SK-N-SH (cell line): ENCODE results near the gene ZPR1. TPM values are rescaled to one million over a fixed set of nuclear protein-coding genes. Genes with fewer than 3 reads are reported as not detected.

Experiments used
- CTCF ChIA-PET: fragments of 300-600, 350-600 bp; formaldehyde crosslinking; extraction: SDS; loops from one replicate; lab custom pipeline; 2021; lab: Yijun Ruan, JAX
- POLR2A ChIA-PET: fragments of 350-600 bp; sonication (Branson Sonifier 250); formaldehyde crosslinking; extraction: SDS; loops from one replicate; lab custom pipeline; 2020; ENCODE audit warnings: antibody characterized with exemption, inconsistent platforms; lab: Yijun Ruan, JAX
- DNase-seq: peaks from one replicate; pipeline ENCODE4 v3.0.0; 2012
- H2AFZ ChIP-seq: fragments of 200-600 bp; sonication (generic); 2 replicates; pipeline ENCODE4 v1.8.1; 2016; ENCODE audit warnings: antibody characterized with exemption, mild to moderate bottlenecking, low read depth
- H3F3A ChIP-seq: fragments of 200-600 bp; sonication (generic); replicated peaks from 2 replicates; pipeline ENCODE3; 2016; ENCODE audit warnings: antibody characterized with exemption, mild to moderate bottlenecking; ENCODE audit not compliant: insufficient read depth
- H3K27ac ChIP-seq, 2 experiments: fragments of 200-500 bp in 1 of 2; fragments of 200-600 bp in 1 of 2; sonication (Bioruptor generic) in 1 of 2; sonication (generic), shearing (Covaris generic) in 1 of 2; 2 replicates each; pipeline versions ENCODE4 v1.5.1 to v1.6.1; 2014 to 2016; ENCODE audit warnings: low read depth in 2 of 2, inconsistent platforms in 1 of 2, low read length in 1 of 2, mild to moderate bottlenecking in 1 of 2, mixed read lengths in 1 of 2
- H3K27me3 ChIP-seq: fragments of 200-600 bp; sonication (generic), shearing (Covaris generic); 2 replicates; pipeline ENCODE4 v1.6.1; 2016; ENCODE audit warnings: mixed run types; ENCODE audit not compliant: insufficient read depth
- H3K36me3 ChIP-seq, 2 experiments: fragments of 200-500 bp in 1 of 2; fragments of 200-600 bp in 1 of 2; sonication (Bioruptor generic) in 1 of 2; sonication (generic) in 1 of 2; replicated peaks in 1 of 2; 2 replicates each; pipeline versions ENCODE3 to v1.5.1; 2014 to 2016; ENCODE audit warnings: low read length in 1 of 2, mild to moderate bottlenecking in 1 of 2; ENCODE audit not compliant: insufficient read depth in 2 of 2, control insufficient read depth in 1 of 2
- H3K4me1 ChIP-seq, 2 experiments: fragments of 200-500 bp in 1 of 2; fragments of 200-600 bp in 1 of 2; sonication (Bioruptor generic) in 1 of 2; sonication (generic), shearing (Covaris generic) in 1 of 2; 2 replicates each; pipeline versions ENCODE4 v1.5.1 to v1.6.1; 2014 to 2016; ENCODE audit warnings: low read depth in 1 of 2, low read length in 1 of 2, mixed run types in 1 of 2; ENCODE audit not compliant: insufficient read depth in 2 of 2, control insufficient read depth in 1 of 2
- H3K4me2 ChIP-seq: fragments of 200-600 bp; sonication (generic), shearing (Covaris generic); 2 replicates; pipeline ENCODE4 v1.6.1; 2017; ENCODE audit warnings: mixed run types
- H3K4me3 ChIP-seq, 2 experiments: fragments of 200-500 bp in 1 of 2; fragments of 200-600 bp in 1 of 2; sonication (Bioruptor generic) in 1 of 2; sonication (generic), shearing (Covaris generic) in 1 of 2; 2 replicates each; pipeline versions ENCODE4 v1.5.1 to v1.8.1; 2014 to 2016; ENCODE audit warnings: low read depth in 2 of 2, inconsistent platforms in 1 of 2, low read length in 1 of 2, mild to moderate bottlenecking in 1 of 2, mixed read lengths in 1 of 2, moderate library complexity in 1 of 2
- H3K79me2 ChIP-seq: fragments of 200-600 bp; sonication (generic); 2 replicates; pipeline ENCODE4 v1.8.1; 2017; ENCODE audit warnings: mild to moderate bottlenecking; ENCODE audit not compliant: insufficient read depth
- H3K9ac ChIP-seq: fragments of 200-600 bp; sonication (generic); 2 replicates; pipeline ENCODE4 v1.6.1; 2017; ENCODE audit warnings: mixed run types
- H3K9me2 ChIP-seq: fragments of 200-600 bp; sonication (generic); 2 replicates; pipeline ENCODE4 v1.6.1; 2017; ENCODE audit warnings: mixed run types
- H3K9me3 ChIP-seq: fragments of 200-600 bp; sonication (generic); 2 replicates; pipeline ENCODE4 v1.6.1; 2017; ENCODE audit warnings: mixed run types, mild to moderate bottlenecking, moderate library complexity
- H4K20me1 ChIP-seq: fragments of 200-600 bp; sonication (generic); 2 replicates; pipeline ENCODE4 v1.6.1; 2017; ENCODE audit warnings: mild to moderate bottlenecking, mixed run types; ENCODE audit not compliant: insufficient read depth
- CHD2 ChIP-seq: fragments of 150-350 bp; IDR thresholded peaks from 2 replicates; pipeline ENCODE4 v1.6.1; 2018; ENCODE audit warnings: low read length; ENCODE audit not compliant: partially characterized antibody
- CTCF ChIP-seq: fragments of 200-600 bp; sonication (generic); IDR thresholded peaks from 2 replicates; pipeline ENCODE4 v1.6.1; 2017; ENCODE audit warnings: antibody characterized with exemption, mild to moderate bottlenecking, moderate library complexity
- EP300 ChIP-seq, 2 experiments: IDR thresholded peaks; 2 replicates each; pipeline versions ENCODE4 v1.4.0 to v1.6.1; 2012; ENCODE audit warnings: borderline replicate concordance in 1 of 2, low read depth in 1 of 2, low read length in 1 of 2
- EZH2phosphoT487 ChIP-seq: fragments of 200-600 bp; sonication (generic); IDR thresholded peaks from 2 replicates; pipeline ENCODE4 v1.6.1; 2017; ENCODE audit warnings: low read depth, mixed run types, mild to moderate bottlenecking, antibody characterized with exemption, moderate library complexity, borderline replicate concordance
- FOXJ3 ChIP-seq: sonication (generic); formaldehyde crosslinking; IDR thresholded peaks from 2 replicates; pipeline ENCODE4 v1.5.1; 2020; ENCODE audit warnings: mild to moderate bottlenecking, missing genetic modification reagents
- FOXM1 ChIP-seq: IDR thresholded peaks from 2 replicates; pipeline ENCODE4 v1.4.0; 2012; ENCODE audit warnings: low read depth, mild to moderate bottlenecking
- MXI1 ChIP-seq: IDR thresholded peaks from 2 replicates; pipeline ENCODE4 v1.6.1; 2012; ENCODE audit warnings: mild to moderate bottlenecking, low read depth, low read length, improper control_type of control experiment
- RAD21 ChIP-seq: IDR thresholded peaks from 2 replicates; pipeline ENCODE4 v1.6.1; 2012; ENCODE audit warnings: mild to moderate bottlenecking, low read length
- REST ChIP-seq: IDR thresholded peaks from 2 replicates; pipeline ENCODE4 v1.6.1; 2012; ENCODE audit warnings: mild to moderate bottlenecking, low read depth, low read length, moderate library complexity
- RXRA ChIP-seq: IDR thresholded peaks from 2 replicates; pipeline ENCODE4 v1.4.0; 2012; ENCODE audit warnings: low read depth, mild to moderate bottlenecking, borderline replicate concordance
- SIN3A ChIP-seq: IDR thresholded peaks from 2 replicates; pipeline ENCODE4 v1.6.1; 2012; ENCODE audit warnings: low read depth, mild to moderate bottlenecking, low read length, moderate library complexity, borderline replicate concordance
- SMC3 ChIP-seq: IDR thresholded peaks from 2 replicates; pipeline ENCODE4 v1.6.1; 2012; ENCODE audit warnings: low read depth, low read length, improper control_type of control experiment
- USF2 ChIP-seq: fragments of 150-350 bp; IDR thresholded peaks from 2 replicates; pipeline ENCODE4 v1.6.1; 2017; ENCODE audit warnings: antibody characterized with exemption, low read length, low read depth, borderline replicate concordance
- polyA plus RNA-seq, 3 experiments: library from polyadenylated mRNA; depleted of rRNA; stranded (reverse); fragments of >200 nt; gene quantifications; 2 replicates each; pipeline ENCODE4 v1.2.3, GENCODE V29; 2012
- TF ChIP-seq, protein P1 (sequence below): IDR thresholded peaks from 2 replicates; pipeline ENCODE4 v1.4.0; 2012; ENCODE audit warnings: low read depth
- TF ChIP-seq, protein P2 (sequence below): IDR thresholded peaks from 2 replicates; pipeline ENCODE4 v1.4.0; 2012; ENCODE audit warnings: low read depth, borderline replicate concordance
- TF ChIP-seq, protein P3 (sequence below): IDR thresholded peaks from 2 replicates; pipeline ENCODE4; 2012
- TF ChIP-seq, protein P4 (sequence below): fragments of 150-350 bp; IDR thresholded peaks from 2 replicates; pipeline ENCODE4 v1.6.1; 2016; ENCODE audit warnings: mild to moderate bottlenecking, low read depth, low read length

The ZPR1 gene
- polyA plus RNA-seq, 1 of the 3 experiments (the other 2 are of a cell fraction) = 52.4 TPM

DNA sequence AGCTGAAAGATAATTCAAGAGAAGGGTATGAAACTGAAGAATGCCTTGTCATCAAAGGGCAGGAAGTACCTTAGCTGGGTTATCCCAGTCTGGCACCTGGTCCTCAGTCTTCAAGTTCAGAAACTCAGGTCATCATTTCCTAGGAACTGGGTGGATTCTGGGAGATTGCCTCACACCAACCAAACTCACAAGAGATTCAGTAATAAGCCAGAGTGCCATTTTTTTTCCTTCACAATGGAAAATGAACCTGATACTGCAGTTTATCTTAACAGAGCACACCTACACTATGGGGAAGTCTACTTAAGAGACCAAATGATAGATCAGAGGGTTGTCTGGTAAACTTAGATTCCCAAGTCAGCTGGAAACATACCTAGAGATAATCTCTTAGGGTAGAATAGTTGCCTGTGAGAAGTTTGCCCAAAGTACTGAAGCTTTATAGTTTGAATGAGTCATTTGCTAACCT is 11.3 kb downstream of the ZPR1 start:
- Histone ChIP-seq H3K4me2 (no peak overlapping the region), H3K9me2 (no peaks in the 10 kb centered on the region), H3K36me3 (peaks cover 34 to 49% of the 10 kb centered on the region in 2 experiments), H3K4me3 (no peak overlapping the region), H4K20me1 (no peaks in the 10 kb centered on the region), H3K79me2 (peaks cover 12% of the 10 kb centered on the region), H3K27ac (no peak overlapping the region), H3K27me3 (no peaks in the 10 kb centered on the region), H2AFZ (no peak overlapping the region), H3K9ac (no peak overlapping the region), H3K9me3 (no peaks in the 10 kb centered on the region), H3F3A (peaks cover 24% of the 10 kb centered on the region), H3K4me1 (peaks cover 5 to 8% of the 10 kb centered on the region in 2 experiments; a peak in 3 of 4 replicates)
- ChIA-PET CTCF (interaction anchor here (2.8 kb wide), 1 partner anchor 10 kb away, joined by 11 read pairs; the partner anchor contains the start of gene ZPR1), POLR2A (no interaction called here)
- no peak for DNase-seq
- TF ChIP-seq, protein P1, sequence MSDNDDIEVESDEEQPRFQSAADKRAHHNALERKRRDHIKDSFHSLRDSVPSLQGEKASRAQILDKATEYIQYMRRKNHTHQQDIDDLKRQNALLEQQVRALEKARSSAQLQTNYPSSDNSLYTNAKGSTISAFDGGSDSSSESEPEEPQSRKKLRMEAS = no peak
- TF ChIP-seq RAD21 (no peak), EP300 (IDR thresholded peaks at IDR 0.05; ENCODE audit: borderline replicate concordance in 1 of 2, low read depth in 1 of 2, low read length in 1 of 2) (no peak), CTCF (no peak), EZH2phosphoT487 (no peak), CHD2 (no peak), USF2 (no peak), FOXJ3 (CRISPR knock-in tag) (no peak), SIN3A (no peak), SMC3 (no peak), REST (no peak), MXI1 (no peak), FOXM1 (no peak), RXRA (no peak)
- TF ChIP-seq, protein P2, sequence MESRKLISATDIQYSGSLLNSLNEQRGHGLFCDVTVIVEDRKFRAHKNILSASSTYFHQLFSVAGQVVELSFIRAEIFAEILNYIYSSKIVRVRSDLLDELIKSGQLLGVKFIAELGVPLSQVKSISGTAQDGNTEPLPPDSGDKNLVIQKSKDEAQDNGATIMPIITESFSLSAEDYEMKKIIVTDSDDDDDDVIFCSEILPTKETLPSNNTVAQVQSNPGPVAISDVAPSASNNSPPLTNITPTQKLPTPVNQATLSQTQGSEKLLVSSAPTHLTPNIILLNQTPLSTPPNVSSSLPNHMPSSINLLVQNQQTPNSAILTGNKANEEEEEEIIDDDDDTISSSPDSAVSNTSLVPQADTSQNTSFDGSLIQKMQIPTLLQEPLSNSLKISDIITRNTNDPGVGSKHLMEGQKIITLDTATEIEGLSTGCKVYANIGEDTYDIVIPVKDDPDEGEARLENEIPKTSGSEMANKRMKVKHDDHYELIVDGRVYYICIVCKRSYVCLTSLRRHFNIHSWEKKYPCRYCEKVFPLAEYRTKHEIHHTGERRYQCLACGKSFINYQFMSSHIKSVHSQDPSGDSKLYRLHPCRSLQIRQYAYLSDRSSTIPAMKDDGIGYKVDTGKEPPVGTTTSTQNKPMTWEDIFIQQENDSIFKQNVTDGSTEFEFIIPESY = no peak
- TF ChIP-seq, protein P3, sequence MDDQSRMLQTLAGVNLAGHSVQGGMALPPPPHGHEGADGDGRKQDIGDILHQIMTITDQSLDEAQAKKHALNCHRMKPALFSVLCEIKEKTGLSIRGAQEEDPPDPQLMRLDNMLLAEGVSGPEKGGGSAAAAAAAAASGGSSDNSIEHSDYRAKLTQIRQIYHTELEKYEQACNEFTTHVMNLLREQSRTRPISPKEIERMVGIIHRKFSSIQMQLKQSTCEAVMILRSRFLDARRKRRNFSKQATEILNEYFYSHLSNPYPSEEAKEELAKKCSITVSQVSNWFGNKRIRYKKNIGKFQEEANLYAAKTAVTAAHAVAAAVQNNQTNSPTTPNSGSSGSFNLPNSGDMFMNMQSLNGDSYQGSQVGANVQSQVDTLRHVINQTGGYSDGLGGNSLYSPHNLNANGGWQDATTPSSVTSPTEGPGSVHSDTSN = no peak
- TF ChIP-seq, protein P4, sequence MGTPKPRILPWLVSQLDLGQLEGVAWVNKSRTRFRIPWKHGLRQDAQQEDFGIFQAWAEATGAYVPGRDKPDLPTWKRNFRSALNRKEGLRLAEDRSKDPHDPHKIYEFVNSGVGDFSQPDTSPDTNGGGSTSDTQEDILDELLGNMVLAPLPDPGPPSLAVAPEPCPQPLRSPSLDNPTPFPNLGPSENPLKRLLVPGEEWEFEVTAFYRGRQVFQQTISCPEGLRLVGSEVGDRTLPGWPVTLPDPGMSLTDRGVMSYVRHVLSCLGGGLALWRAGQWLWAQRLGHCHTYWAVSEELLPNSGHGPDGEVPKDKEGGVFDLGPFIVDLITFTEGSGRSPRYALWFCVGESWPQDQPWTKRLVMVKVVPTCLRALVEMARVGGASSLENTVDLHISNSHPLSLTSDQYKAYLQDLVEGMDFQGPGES = no peak
